HEK293 (cell line): Measurements from ENCODE around the gene CENPB.

Source experiments
- CTCF ChIA-PET: fragments of 350-600 bp; formaldehyde crosslinking; extraction: SDS; loops from one replicate; lab custom pipeline; 2021; ENCODE audit warnings: antibody characterized with exemption; lab: Yijun Ruan, JAX
- POLR2A ChIA-PET: fragments of 300-600 bp; formaldehyde crosslinking; extraction: SDS; loops from one replicate; lab custom pipeline; 2020; ENCODE audit warnings: antibody characterized with exemption, inconsistent platforms; lab: Yijun Ruan, JAX
- H3K27ac ChIP-seq: fragments of 200-500 bp; sonication (Bioruptor generic); 2 replicates; pipeline ENCODE4 v1.5.1; 2014; ENCODE audit warnings: low read depth, low read length, control low read depth, inconsistent platforms; ENCODE audit errors: extremely low read depth
- H3K36me3 ChIP-seq, 2 experiments: fragments of 200-500 bp in 1 of 2; sonication (Bioruptor generic) in 1 of 2; 1 replicate in 1 of 2; 2 replicates in 1 of 2; pipeline ENCODE4 v1.5.1; 2014 to 2017; ENCODE audit warnings: inconsistent platforms in 2 of 2, low read length in 2 of 2; ENCODE audit not compliant: control insufficient read depth in 2 of 2, insufficient read depth in 1 of 2
- H3K4me1 ChIP-seq: fragments of 200-500 bp; sonication (Bioruptor generic); 2 replicates; pipeline ENCODE4 v1.5.1; 2014; ENCODE audit warnings: mild to moderate bottlenecking, low read length, inconsistent platforms; ENCODE audit not compliant: control insufficient read depth, insufficient read depth
- H3K4me3 ChIP-seq: 2 replicates; pipeline ENCODE4 v1.5.1; 2011; ENCODE audit warnings: low read depth, mild to moderate bottlenecking, control low read depth, low read length, moderate library complexity
- H3K9me3 ChIP-seq: fragments of 200-500 bp; sonication (Bioruptor generic); 2 replicates; pipeline ENCODE4 v1.5.1; 2014; ENCODE audit warnings: low read depth, low read length, inconsistent platforms; ENCODE audit not compliant: control insufficient read depth, insufficient read depth
- GLIS2 ChIP-seq: fragments of 450-650 bp; formaldehyde crosslinking; IDR thresholded peaks from 2 replicates; pipeline ENCODE4 v1.5.1; 2016; ENCODE audit warnings: missing biosample characterization, missing genetic modification characterization
- OVOL3 ChIP-seq: fragments of 450-650 bp; formaldehyde crosslinking; IDR thresholded peaks from 2 replicates; pipeline ENCODE4 v1.5.1; 2016; ENCODE audit warnings: missing biosample characterization, missing genetic modification characterization
- PRDM1 ChIP-seq: fragments of 450-650 bp; formaldehyde crosslinking; IDR thresholded peaks from 2 replicates; pipeline ENCODE4; 2016; ENCODE audit warnings: missing biosample characterization, missing genetic modification characterization
- PRDM2 ChIP-seq: fragments of 450-650 bp; formaldehyde crosslinking; IDR thresholded peaks from 2 replicates; pipeline ENCODE4 v1.5.1; 2016; ENCODE audit warnings: missing biosample characterization, missing genetic modification characterization, borderline replicate concordance
- SALL2 ChIP-seq: fragments of 450-650 bp; formaldehyde crosslinking; IDR thresholded peaks from 2 replicates; pipeline ENCODE4 v1.5.0; 2017; ENCODE audit warnings: missing biosample characterization, mild to moderate bottlenecking, missing genetic modification characterization, borderline replicate concordance
- ZFP41 ChIP-seq: fragments of 450-650 bp; formaldehyde crosslinking; IDR thresholded peaks from 2 replicates; pipeline ENCODE4 v1.5.1; 2016; ENCODE audit warnings: missing biosample characterization, missing genetic modification characterization, borderline replicate concordance
- ZNF302 ChIP-seq: fragments of 450-650 bp; formaldehyde crosslinking; IDR thresholded peaks from 2 replicates; pipeline ENCODE4 v1.5.1; 2016; ENCODE audit warnings: missing biosample characterization, missing genetic modification characterization, low read depth
- ZNF449 ChIP-seq: fragments of 450-650 bp; formaldehyde crosslinking; IDR thresholded peaks from 2 replicates; pipeline ENCODE4 v1.5.1; 2017; ENCODE audit warnings: missing biosample characterization, mild to moderate bottlenecking, missing genetic modification characterization, moderate library complexity
- ZNF501 ChIP-seq: fragments of 450-650 bp; formaldehyde crosslinking; IDR thresholded peaks from 2 replicates; pipeline ENCODE4 v1.5.1; 2016; ENCODE audit warnings: missing biosample characterization, missing genetic modification characterization
- ZNF513 ChIP-seq: fragments of 450-650 bp; IDR thresholded peaks from 2 replicates; pipeline ENCODE4 v1.5.1; 2018; ENCODE audit warnings: missing biosample characterization, missing genetic modification characterization
- ZNF560 ChIP-seq: fragments of 450-650 bp; formaldehyde crosslinking; IDR thresholded peaks from 2 replicates; pipeline ENCODE4 v1.5.1; 2017; ENCODE audit warnings: missing biosample characterization, missing genetic modification characterization, borderline replicate concordance
- ZNF624 ChIP-seq: fragments of 450-650 bp; formaldehyde crosslinking; IDR thresholded peaks from 2 replicates; pipeline ENCODE4 v1.5.1; 2017; ENCODE audit warnings: missing biosample characterization, missing genetic modification characterization

The CENPB gene

GRCh38 chr20:3748073-3748472, 38.5 kb downstream of the CENPB start:
- Histone ChIP-seq H3K27ac (no peak overlapping the region), H3K4me3 (no peak overlapping the region), H3K9me3 (no peaks in the 10 kb centered on the region), H3K36me3 (peaks cover 0 to 15% of the 10 kb centered on the region in 2 experiments; a peak in 1 of 3 replicates), H3K4me1 (peaks cover 4% of the 10 kb centered on the region; the same call in 1 of the 2 replicates)
- TF ChIP-seq ZFP41 (tag by site-specific recombination) (no peak), ZNF624 (tag by site-specific recombination) (no peak), GLIS2 (tag by site-specific recombination) (no peak), PRDM1 (tag by site-specific recombination) (no peak)
- ChIA-PET CTCF (interaction anchor here (0.6 to 9.8 kb wide), 10 partner anchors 10 to 128 kb away, joined by 3 to 133 read pairs (median 3); partner anchors contain the start of gene ADISSP), POLR2A (interaction anchor here (0.7 to 0.9 kb wide), 2 partner anchors 20 to 48 kb away, joined by 4 read pairs; partner anchors contain the start of genes ADISSP and CDC25B)

- no peak overlapping the region for H3K27ac ChIP-seq
- ChIA-PET CTCF (interaction anchor here (0.6 to 9.8 kb wide), 8 partner anchors 9 to 128 kb away, joined by 3 to 133 read pairs (median 3); partner anchors contain the start of gene ADISSP), POLR2A (interaction anchor here (0.7 to 0.9 kb wide), 2 partner anchors 20 to 49 kb away, joined by 4 read pairs; partner anchors contain the start of genes ADISSP and CDC25B)
- H3K4me1 ChIP-seq: peaks cover 4% of the 10 kb centered on the region; the same call in 1 of the 2 replicates
- TF ChIP-seq PRDM2: no peak
- no peak for TF ChIP-seq ZNF501 (tag by site-specific recombination)
- no peak for TF ChIP-seq ZNF513 (tag by site-specific recombination)
- TF ChIP-seq OVOL3: no peak
- no peaks in the 10 kb centered on the region for H3K9me3 ChIP-seq
- H3K36me3 ChIP-seq: peaks cover 0 to 12% of the 10 kb centered on the region in 2 experiments; a peak in 1 of 3 replicates
- no peak overlapping the region for H3K4me3 ChIP-seq
Observed at GRCh38 chr20:3747471-3747870, 39.1 kb downstream of the CENPB start.

- Histone ChIP-seq H3K27ac (no peak overlapping the region), H3K9me3 (no peaks in the 10 kb centered on the region), H3K4me1 (no peaks in the 10 kb centered on the region), H3K4me3 (no peak overlapping the region), H3K36me3 (peaks cover 0 to 2% of the 10 kb centered on the region in 2 experiments; a peak in 1 of 3 replicates)
- TF ChIP-seq SALL2 (tag by site-specific recombination) (no peak), ZNF501 (tag by site-specific recombination) (no peak), ZNF449 (tag by site-specific recombination) (no peak), ZNF302 (no peak), ZNF560 (tag by site-specific recombination) (no peak)
- ChIA-PET POLR2A (interaction anchor here (3.1 kb wide), 1 partner anchor 22 kb away, joined by 19 read pairs; the partner anchor contains the start of gene ADISSP), CTCF (interaction anchor here (0.6 to 2.3 kb wide), 8 partner anchors 23 to 1157 kb away, joined by 3 to 12 read pairs (median 4); no protein-coding TSS in a partner anchor)
Observed at GRCh38 chr20:3745686-3746173, 40.8 kb downstream of the CENPB start.
